OCI-LY1 (cell line): ENCODE data around the gene JADE1.

Source experiments
- H2AFZ ChIP-seq: fragments of 200-600 bp; sonication (generic), shearing (Covaris generic); 2 replicates; pipeline ENCODE4 v1.6.0; 2014; ENCODE audit warnings: antibody characterized with exemption, mild to moderate bottlenecking, low read length
- H3F3A ChIP-seq: fragments of 200-600 bp; sonication (generic), shearing (Covaris generic); 2 replicates; pipeline ENCODE4 v1.6.0; 2014; ENCODE audit warnings: mild to moderate bottlenecking, antibody characterized with exemption, low read length, moderate library complexity; ENCODE audit not compliant: insufficient read depth
- H3K27ac ChIP-seq: fragments of 200-600 bp; sonication (generic); 2 replicates; pipeline ENCODE4 v1.5.1; 2014; ENCODE audit warnings: low read length, mixed run types, mild to moderate bottlenecking, low read depth; ENCODE audit not compliant: poor library complexity, severe bottlenecking
- H3K27me3 ChIP-seq: fragments of 200-600 bp; sonication (generic); 2 replicates; pipeline ENCODE4 v1.6.0; 2014; ENCODE audit warnings: antibody characterized with exemption, mild to moderate bottlenecking, low read length, moderate library complexity; ENCODE audit not compliant: insufficient read depth
- H3K36me3 ChIP-seq: fragments of 200-600 bp; sonication (generic); 2 replicates; pipeline ENCODE4 v1.6.1; 2014; ENCODE audit warnings: mild to moderate bottlenecking, antibody characterized with exemption, low read length, moderate library complexity, mixed read lengths; ENCODE audit not compliant: insufficient read depth
- H3K4me1 ChIP-seq: fragments of 200-600 bp; sonication (generic); 2 replicates; pipeline ENCODE4 v1.5.1; 2014; ENCODE audit warnings: mild to moderate bottlenecking, low read length, moderate library complexity; ENCODE audit not compliant: insufficient read depth, severe bottlenecking
- H3K4me2 ChIP-seq: fragments of 200-600 bp; sonication (generic), shearing (Covaris generic); 2 replicates; pipeline ENCODE4 v1.6.1; 2014; ENCODE audit warnings: low read length
- H3K4me3 ChIP-seq: fragments of 200-600 bp; sonication (generic); 2 replicates; pipeline ENCODE4 v1.5.1; 2014; ENCODE audit warnings: low read length, low read depth, mild to moderate bottlenecking, mixed read lengths; ENCODE audit not compliant: poor library complexity, severe bottlenecking
- H3K79me2 ChIP-seq: fragments of 200-600 bp; shearing (Covaris generic); 2 replicates; pipeline ENCODE4 v1.6.1; 2016; ENCODE audit warnings: mixed run types, low read length, mixed read lengths; ENCODE audit not compliant: insufficient read depth
- H3K9ac ChIP-seq: fragments of 200-600 bp; sonication (generic), shearing (Covaris generic); 2 replicates; pipeline ENCODE4 v1.6.1; 2014; ENCODE audit warnings: mild to moderate bottlenecking, low read length, mixed read lengths
- H3K9me2 ChIP-seq: fragments of 200-600 bp; sonication (generic), shearing (Covaris generic); 2 replicates; pipeline ENCODE4 v1.6.1; 2014; ENCODE audit warnings: low read depth, mild to moderate bottlenecking, low read length, mixed read lengths
- H3K9me3 ChIP-seq: fragments of 200-600 bp; shearing (Covaris generic); 2 replicates; pipeline ENCODE4 v1.6.1; 2014; ENCODE audit warnings: low read length, mixed read lengths
- H4K20me1 ChIP-seq: fragments of 200-600 bp; sonication (generic), shearing (Covaris generic); 2 replicates; pipeline ENCODE4 v1.6.0; 2016; ENCODE audit warnings: mild to moderate bottlenecking, low read length; ENCODE audit not compliant: insufficient read depth
- EZH2 ChIP-seq: fragments of 200-600 bp; sonication (generic), shearing (Covaris generic); IDR thresholded peaks from 2 replicates; pipeline ENCODE4 v1.8.0; 2017; ENCODE audit warnings: borderline replicate concordance, mixed run types, mild to moderate bottlenecking, antibody characterized with exemption, low read length, moderate library complexity, mixed read lengths
- TF ChIP-seq, protein P1 (sequence below): fragments of 200-600 bp; sonication (generic), shearing (Covaris generic); IDR thresholded peaks from 2 replicates; pipeline ENCODE4 v1.5.1; 2017; ENCODE audit warnings: mild to moderate bottlenecking, antibody characterized with exemption, low read length, moderate library complexity, mixed read lengths

JADE1 gene

DNA sequence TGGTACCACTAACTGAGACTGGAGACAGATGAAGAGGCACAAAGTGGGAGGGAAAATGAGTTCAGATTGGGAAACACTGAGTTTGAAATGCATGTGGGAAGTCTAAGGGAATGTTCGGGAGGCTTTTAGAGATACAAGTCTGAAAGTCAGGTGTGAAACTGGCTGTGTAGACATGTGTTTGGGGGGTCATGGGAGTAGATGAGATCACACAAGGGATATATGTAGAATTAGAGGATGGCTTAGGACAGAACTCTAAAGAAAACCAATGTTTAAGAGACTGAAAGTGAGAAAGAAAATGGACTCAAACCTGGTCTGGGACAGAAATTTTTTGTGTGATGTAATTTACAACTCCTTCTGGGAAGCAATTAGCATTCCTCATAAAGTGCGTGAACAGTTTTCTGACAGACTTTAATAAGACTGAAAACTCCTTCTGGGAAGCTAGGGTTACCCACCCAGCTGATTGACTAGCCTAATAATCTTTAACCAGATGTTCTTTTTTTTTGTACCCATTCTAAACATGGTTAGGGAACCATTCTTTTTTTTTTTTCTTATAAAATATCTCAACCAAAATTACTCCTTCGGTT is 8.7 kb upstream of the JADE1 start:
- H3K9me2 ChIP-seq: no peaks in the 10 kb centered on the region
- H3K27ac ChIP-seq: no peak overlapping the region

DNA sequence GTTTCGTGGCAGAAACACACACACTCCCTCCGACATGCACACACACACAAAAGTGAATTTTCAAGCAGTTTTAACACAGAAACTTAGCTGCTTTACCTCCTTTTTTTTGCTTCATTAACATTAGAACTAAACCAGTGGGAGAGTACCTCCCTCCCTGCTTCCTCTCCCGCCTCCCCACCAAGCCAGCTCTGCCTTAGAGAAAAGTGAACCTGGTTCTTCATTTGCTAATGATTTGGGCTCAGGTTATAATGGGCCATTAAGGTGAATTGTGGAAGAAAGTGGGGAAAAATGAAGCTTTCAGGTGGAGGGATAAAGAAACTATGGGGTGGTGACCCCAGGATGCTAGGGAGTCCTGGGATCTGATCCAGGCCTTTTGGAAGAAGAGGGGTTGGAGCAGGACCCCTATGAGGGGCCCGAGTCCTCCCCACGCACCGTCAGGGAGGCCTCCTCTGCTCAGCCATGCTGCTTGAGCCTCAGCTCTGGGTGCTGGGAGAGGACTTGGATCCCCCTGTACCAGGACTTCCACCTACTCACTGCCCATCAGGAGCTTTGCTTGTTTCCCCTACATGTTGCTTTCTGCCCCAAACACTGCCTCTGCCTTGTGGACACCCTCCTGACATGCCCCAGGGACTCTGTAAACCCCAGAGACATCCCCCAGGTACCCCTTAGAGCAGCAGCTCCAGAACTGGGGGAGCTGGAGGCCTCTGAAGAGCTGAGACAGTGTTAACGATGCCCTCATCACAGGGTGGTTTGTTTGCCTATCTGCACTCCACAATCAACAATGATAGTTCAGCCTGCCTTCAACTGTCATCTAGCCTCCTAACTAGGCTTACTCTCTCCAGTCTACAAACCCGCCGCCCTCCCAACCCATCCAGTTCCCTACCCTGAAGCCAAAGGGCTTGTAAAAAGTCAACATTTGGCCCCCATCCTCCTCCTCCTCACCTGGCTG is 6.5 kb upstream of the JADE1 start:
- TF ChIP-seq, protein P1, sequence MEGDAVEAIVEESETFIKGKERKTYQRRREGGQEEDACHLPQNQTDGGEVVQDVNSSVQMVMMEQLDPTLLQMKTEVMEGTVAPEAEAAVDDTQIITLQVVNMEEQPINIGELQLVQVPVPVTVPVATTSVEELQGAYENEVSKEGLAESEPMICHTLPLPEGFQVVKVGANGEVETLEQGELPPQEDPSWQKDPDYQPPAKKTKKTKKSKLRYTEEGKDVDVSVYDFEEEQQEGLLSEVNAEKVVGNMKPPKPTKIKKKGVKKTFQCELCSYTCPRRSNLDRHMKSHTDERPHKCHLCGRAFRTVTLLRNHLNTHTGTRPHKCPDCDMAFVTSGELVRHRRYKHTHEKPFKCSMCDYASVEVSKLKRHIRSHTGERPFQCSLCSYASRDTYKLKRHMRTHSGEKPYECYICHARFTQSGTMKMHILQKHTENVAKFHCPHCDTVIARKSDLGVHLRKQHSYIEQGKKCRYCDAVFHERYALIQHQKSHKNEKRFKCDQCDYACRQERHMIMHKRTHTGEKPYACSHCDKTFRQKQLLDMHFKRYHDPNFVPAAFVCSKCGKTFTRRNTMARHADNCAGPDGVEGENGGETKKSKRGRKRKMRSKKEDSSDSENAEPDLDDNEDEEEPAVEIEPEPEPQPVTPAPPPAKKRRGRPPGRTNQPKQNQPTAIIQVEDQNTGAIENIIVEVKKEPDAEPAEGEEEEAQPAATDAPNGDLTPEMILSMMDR: no peak
- TF ChIP-seq EZH2: no peak
- H3K36me3 ChIP-seq: no peaks in the 10 kb centered on the region
- no peak overlapping the region for H3K27ac ChIP-seq
- H3K27me3 ChIP-seq: no peaks in the 10 kb centered on the region
- no peaks in the 10 kb centered on the region for H3K9me2 ChIP-seq
- no peaks in the 10 kb centered on the region for H3K4me1 ChIP-seq
- H3K9me3 ChIP-seq: no peaks in the 10 kb centered on the region
- H3K9ac ChIP-seq: no peak overlapping the region
- no peaks in the 10 kb centered on the region for H3F3A ChIP-seq
- no peak overlapping the region for H3K4me2 ChIP-seq
- H3K4me3 ChIP-seq: no peak overlapping the region
- no peak overlapping the region for H2AFZ ChIP-seq
- H3K79me2 ChIP-seq: no peaks in the 10 kb centered on the region
- H4K20me1 ChIP-seq: no peaks in the 10 kb centered on the region

More for the DNA sequence above, 8.7 kb upstream of the JADE1 start:
- H3K36me3 ChIP-seq: no peaks in the 10 kb centered on the region
- no peaks in the 10 kb centered on the region for H4K20me1 ChIP-seq
- H3F3A ChIP-seq: no peaks in the 10 kb centered on the region
- no peak overlapping the region for H3K9ac ChIP-seq
- H3K79me2 ChIP-seq: no peaks in the 10 kb centered on the region
- H3K4me2 ChIP-seq: no peak overlapping the region
- no peaks in the 10 kb centered on the region for H3K4me1 ChIP-seq
- H3K27me3 ChIP-seq: no peaks in the 10 kb centered on the region
- H3K9me3 ChIP-seq: no peaks in the 10 kb centered on the region
- TF ChIP-seq, protein P1: no peak
- no peak for TF ChIP-seq EZH2
- no peak overlapping the region for H3K4me3 ChIP-seq
- H2AFZ ChIP-seq: no peak overlapping the region

DNA sequence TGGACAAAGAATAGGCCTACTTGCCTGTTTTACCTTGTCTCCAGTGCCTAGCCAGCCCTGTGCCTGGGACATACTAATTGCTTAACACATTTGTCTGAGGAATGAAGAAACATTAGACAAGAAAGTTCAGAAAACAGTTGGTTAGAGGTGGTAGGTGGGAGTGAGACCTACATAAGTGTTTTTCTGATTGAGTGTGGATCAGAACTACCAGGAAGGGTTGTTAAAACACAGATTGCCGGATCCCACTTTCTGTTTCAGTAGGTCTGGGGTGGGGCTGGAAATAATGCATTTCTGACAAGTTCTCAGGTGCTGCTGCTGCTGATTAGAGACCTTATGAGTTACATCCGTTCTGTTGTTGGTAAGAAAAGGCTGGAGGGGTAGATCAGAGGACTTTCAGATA is 5.7 kb upstream of the JADE1 start:
- Histone ChIP-seq H2AFZ (no peak overlapping the region), H3K4me3 (no peak overlapping the region), H4K20me1 (no peaks in the 10 kb centered on the region), H3K9me2 (no peaks in the 10 kb centered on the region), H3K27me3 (no peaks in the 10 kb centered on the region), H3K36me3 (no peaks in the 10 kb centered on the region), H3K9ac (no peak overlapping the region), H3K79me2 (no peaks in the 10 kb centered on the region), H3F3A (no peaks in the 10 kb centered on the region), H3K4me2 (no peak overlapping the region), H3K9me3 (no peaks in the 10 kb centered on the region), H3K27ac (no peak overlapping the region), H3K4me1 (no peaks in the 10 kb centered on the region)
- TF ChIP-seq, protein P1: no peak
- no peak for TF ChIP-seq EZH2
